ENCODE data around the gene FAM89B.
A peak's percentile ranks its signal among the peaks of the same experiment; 100 is the strongest.

The FAM89B gene

DNA sequence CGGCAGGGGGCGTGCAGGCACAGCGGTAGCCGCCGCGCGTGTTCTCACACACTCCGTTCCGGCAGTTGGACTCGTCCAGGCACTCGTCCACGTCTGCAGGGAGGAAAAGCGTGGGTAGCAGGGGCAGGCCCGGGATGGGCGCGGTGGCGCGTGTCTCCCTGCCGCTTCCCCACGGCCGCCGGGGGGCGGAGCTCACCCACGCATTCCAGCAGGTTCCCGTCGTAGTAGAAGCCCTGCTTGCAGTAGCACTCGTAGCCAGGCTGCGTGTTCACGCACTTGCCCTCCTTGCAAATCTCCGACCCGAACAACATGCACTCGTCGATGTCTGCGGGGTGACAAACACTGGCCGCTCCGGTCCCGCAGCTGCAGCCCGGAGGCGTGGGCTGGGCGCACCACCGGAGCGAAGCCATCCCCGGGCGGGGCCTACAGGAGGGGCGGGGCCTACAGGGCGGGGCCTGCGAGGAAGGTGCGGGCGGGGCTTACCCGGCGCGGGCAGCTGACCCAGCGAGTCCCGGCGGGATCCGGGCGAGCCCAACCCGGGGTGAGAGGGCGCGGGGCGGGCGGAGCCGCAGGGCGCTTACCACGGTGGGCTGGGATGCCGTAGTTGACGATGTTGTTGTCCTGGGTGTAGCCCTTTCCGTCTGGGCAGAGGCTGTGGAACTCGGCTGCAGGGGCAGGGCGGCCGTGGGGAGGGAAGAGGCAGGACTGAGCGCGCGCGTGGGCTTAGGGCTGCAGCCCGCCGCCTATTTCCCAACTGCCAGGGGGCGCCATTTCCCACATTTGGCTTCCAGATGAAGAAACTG lies 31.8 kb upstream of the FAM89B start:
- H3K4me1 ChIP-seq (ENCODE audit: control insufficient read depth, insufficient read depth, low read length), result peaks cover 3% of the 10 kb centered on the region; the same call in 1 of the 2 replicates
- H3K9me3 ChIP-seq (ENCODE audit: control insufficient read depth, insufficient read depth, low read depth, low read length), result no peaks in the 10 kb centered on the region
- H3K4me3 ChIP-seq (ENCODE audit: low read depth, low read length), result peak overlapping the region; percentile 80
- H3K36me3 ChIP-seq (ENCODE audit: control insufficient read depth, insufficient read depth, low read length), result peaks cover 20% of the 10 kb centered on the region
- peaks cover 54% of the 10 kb centered on the region for H3K27me3 ChIP-seq (ENCODE audit: control insufficient read depth, insufficient read depth, low read length)
- H3K9ac ChIP-seq (ENCODE audit: low read length), result peak overlapping the region; percentile 54
- no peak overlapping the region for H3K27ac ChIP-seq (ENCODE audit: low read depth, low read length)

DNA sequence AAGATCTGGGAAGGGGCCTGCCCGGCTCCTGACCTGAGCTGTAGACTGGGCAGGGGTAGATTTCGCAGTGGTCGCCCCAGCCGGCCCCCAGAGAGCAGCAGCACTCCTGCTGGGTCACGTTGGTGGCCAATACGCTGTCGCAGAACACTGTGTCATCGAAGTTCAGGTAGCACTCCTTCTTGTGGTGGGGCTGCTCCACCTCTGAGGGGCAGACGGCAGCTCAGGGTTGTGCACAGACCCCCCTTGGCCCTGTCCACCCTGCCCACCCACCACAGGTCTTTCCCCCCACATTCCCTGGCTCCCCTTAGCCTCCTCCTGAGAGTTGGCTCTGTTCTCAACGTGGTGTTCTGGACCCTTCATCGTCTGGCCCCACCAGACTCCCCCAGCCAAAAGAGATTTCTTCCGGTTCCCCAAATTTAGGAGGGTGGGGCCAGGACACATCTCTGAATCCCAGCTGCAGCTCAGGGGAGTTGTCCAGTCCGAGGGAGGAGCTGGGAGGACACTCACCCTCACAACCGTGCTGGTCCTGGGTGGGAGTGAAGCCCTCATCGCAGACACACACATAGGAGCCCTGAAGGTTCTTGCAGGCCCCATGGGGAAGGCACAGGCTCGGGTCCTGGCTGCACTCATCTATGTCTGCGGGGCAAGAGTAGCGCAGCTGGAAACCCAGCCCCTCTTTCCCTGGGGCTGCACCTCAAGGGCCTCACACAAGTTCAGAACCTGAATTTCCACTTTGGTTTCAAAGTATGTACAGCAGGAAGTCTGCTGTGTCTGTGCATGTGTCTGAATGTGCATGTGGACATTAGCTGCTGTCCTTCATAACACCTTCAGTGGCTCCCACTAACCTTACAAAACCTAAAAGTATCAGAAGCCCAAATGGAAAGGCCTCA lies 31.0 kb upstream of the FAM89B start:
- Histone ChIP-seq H3K9ac (ENCODE audit: low read length) (no peak overlapping the region), H3K36me3 (ENCODE audit: control insufficient read depth, insufficient read depth, low read length) (peaks cover 12% of the 10 kb centered on the region; the same call in 1 of the 2 replicates), H3K9me3 (ENCODE audit: control insufficient read depth, insufficient read depth, low read depth, low read length) (no peaks in the 10 kb centered on the region), H3K27ac (ENCODE audit: low read depth, low read length) (no peak overlapping the region), H3K27me3 (ENCODE audit: control insufficient read depth, insufficient read depth, low read length) (peaks cover 63% of the 10 kb centered on the region), H3K4me3 (ENCODE audit: low read depth, low read length) (peak overlapping the region; percentile 80), H3K4me1 (ENCODE audit: control insufficient read depth, insufficient read depth, low read length) (peaks cover 9% of the 10 kb centered on the region)

- no peaks in the 10 kb centered on the region for H3K9me3 ChIP-seq (ENCODE audit: control insufficient read depth, insufficient read depth, low read depth, low read length)
- peaks cover 72% of the 10 kb centered on the region for H3K27me3 ChIP-seq (ENCODE audit: control insufficient read depth, insufficient read depth, low read length)
- peaks cover 12% of the 10 kb centered on the region for H3K4me1 ChIP-seq (ENCODE audit: control insufficient read depth, insufficient read depth, low read length)
- H3K9ac ChIP-seq (ENCODE audit: low read length), result no peak overlapping the region
- no peak overlapping the region for H3K27ac ChIP-seq (ENCODE audit: low read depth, low read length)
- H3K36me3 ChIP-seq (ENCODE audit: control insufficient read depth, insufficient read depth, low read length), result peaks cover under 1% of the 10 kb centered on the region; the same call in 1 of the 2 replicates
- H3K4me3 ChIP-seq (ENCODE audit: low read depth, low read length), result no peak overlapping the region
These were observed 29.5 kb upstream of the FAM89B start for GRCh38 chr11:65542738-65543390.

GRCh38 chr11:65545853-65546216 lies 26.5 kb upstream of the FAM89B start:
- no peak overlapping the region for H3K9ac ChIP-seq (ENCODE audit: low read length)
- H3K9me3 ChIP-seq (ENCODE audit: control insufficient read depth, insufficient read depth, low read depth, low read length), result no peaks in the 10 kb centered on the region
- H3K27ac ChIP-seq (ENCODE audit: low read depth, low read length), result no peak overlapping the region
- H3K27me3 ChIP-seq (ENCODE audit: control insufficient read depth, insufficient read depth, low read length), result peaks cover 63% of the 10 kb centered on the region
- H3K4me3 ChIP-seq (ENCODE audit: low read depth, low read length), result peak overlapping the region; percentile 74
- peaks cover 12% of the 10 kb centered on the region for H3K4me1 ChIP-seq (ENCODE audit: control insufficient read depth, insufficient read depth, low read length)
- no peaks in the 10 kb centered on the region for H3K36me3 ChIP-seq (ENCODE audit: control insufficient read depth, insufficient read depth, low read length)

- Histone ChIP-seq H3K27me3 (ENCODE audit: control insufficient read depth, insufficient read depth, low read length) (peaks cover 68% of the 10 kb centered on the region), H3K9ac (ENCODE audit: low read length) (no peak overlapping the region), H3K4me1 (ENCODE audit: control insufficient read depth, insufficient read depth, low read length) (peaks cover 11% of the 10 kb centered on the region), H3K36me3 (ENCODE audit: control insufficient read depth, insufficient read depth, low read length) (no peaks in the 10 kb centered on the region), H3K9me3 (ENCODE audit: control insufficient read depth, insufficient read depth, low read depth, low read length) (no peaks in the 10 kb centered on the region), H3K27ac (ENCODE audit: low read depth, low read length) (no peak overlapping the region), H3K4me3 (ENCODE audit: low read depth, low read length) (peak overlapping the region; percentile 74)
These were observed 25.9 kb upstream of the FAM89B start for GRCh38 chr11:65546217-65546958.

DNA sequence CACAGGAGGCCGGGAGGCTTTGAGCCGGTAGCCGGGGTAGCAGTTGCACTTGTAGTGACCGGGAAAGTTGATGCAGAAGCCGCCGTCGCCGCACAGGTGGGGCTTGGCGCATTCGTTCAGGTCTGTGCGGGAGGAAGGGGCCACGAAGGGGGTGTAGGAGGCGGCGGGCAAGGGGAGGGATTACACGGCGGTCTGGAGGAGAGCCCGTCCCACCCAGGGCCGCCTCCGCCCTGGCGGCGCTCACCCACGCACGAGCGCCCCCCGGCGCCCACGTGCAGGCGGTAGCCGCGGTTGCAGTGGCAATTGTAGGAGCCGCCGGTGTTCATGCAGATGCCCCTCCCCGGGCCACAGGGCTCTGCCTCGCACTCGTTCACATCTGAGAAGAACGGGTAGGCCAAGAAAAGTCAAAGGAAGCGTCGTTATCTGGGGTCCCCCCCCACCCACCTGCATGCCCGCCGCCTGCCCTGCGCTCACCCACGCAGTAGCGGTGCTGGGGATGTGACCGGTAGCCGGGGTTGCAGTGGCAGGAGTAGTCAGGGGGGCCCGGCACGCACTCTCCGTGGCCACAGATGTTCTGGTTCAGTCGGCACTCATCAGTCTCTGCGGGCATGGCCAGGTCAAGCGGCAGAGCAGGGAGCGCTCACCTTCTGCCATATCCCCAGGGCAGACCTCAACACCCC lies 24.8 kb upstream of the FAM89B start:
- Histone ChIP-seq H3K9me3 (ENCODE audit: control insufficient read depth, insufficient read depth, low read depth, low read length) (no peaks in the 10 kb centered on the region), H3K4me3 (ENCODE audit: low read depth, low read length) (peak overlapping the region; percentile 28; the same call in 1 of the 2 replicates), H3K36me3 (ENCODE audit: control insufficient read depth, insufficient read depth, low read length) (no peaks in the 10 kb centered on the region), H3K4me1 (ENCODE audit: control insufficient read depth, insufficient read depth, low read length) (peaks cover 18% of the 10 kb centered on the region), H3K27ac (ENCODE audit: low read depth, low read length) (no peak overlapping the region), H3K9ac (ENCODE audit: low read length) (no peak overlapping the region), H3K27me3 (ENCODE audit: control insufficient read depth, insufficient read depth, low read length) (peaks cover 62% of the 10 kb centered on the region)

DNA sequence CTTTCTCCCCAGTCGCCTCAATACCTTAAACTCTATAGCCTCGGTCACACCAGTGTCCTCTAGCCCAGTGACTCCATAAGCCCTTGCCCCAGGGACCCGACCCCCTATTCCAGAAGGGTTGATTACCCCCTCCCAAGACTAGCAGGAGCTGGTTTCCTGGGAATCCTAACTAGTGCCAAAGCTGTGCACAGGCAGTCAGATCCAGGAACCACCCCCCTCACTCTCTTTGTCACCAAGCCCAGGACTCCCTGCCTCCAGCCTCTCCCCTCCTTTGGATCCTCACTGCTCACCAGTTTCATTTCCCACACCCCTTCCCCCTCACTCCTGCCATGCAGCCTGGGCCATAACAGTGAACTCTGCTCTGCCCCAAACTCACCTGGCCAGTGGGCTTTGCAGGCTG lies 23.9 kb upstream of the FAM89B start:
- Histone ChIP-seq H3K27ac (ENCODE audit: low read depth, low read length) (no peak overlapping the region), H3K9ac (ENCODE audit: low read length) (no peak overlapping the region), H3K4me3 (ENCODE audit: low read depth, low read length) (no peak overlapping the region), H3K4me1 (ENCODE audit: control insufficient read depth, insufficient read depth, low read length) (peaks cover 20% of the 10 kb centered on the region), H3K9me3 (ENCODE audit: control insufficient read depth, insufficient read depth, low read depth, low read length) (no peaks in the 10 kb centered on the region), H3K36me3 (ENCODE audit: control insufficient read depth, insufficient read depth, low read length) (no peaks in the 10 kb centered on the region), H3K27me3 (ENCODE audit: control insufficient read depth, insufficient read depth, low read length) (peaks cover 62% of the 10 kb centered on the region)

DNA sequence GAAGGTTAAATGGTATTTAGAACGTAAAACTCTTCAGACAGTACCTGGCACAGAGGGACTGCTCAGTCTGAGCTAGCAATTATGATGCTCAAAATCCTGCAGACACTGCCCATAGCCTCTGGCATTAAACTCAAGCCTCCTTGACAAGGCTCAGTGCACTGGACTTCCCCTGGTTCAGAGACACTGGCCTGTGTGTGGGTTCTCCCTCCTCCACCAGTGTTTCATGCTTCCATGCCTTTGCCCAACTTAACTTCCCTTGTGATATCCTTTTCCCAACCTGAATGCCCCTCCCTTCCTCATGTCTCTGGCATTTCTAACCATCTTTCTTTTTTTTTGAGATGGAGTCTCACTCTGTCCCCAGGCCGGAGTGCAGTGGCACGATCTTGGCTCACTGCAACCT lies 23.2 kb upstream of the FAM89B start:
- Histone ChIP-seq H3K4me1 (ENCODE audit: control insufficient read depth, insufficient read depth, low read length) (peaks cover 23% of the 10 kb centered on the region), H3K36me3 (ENCODE audit: control insufficient read depth, insufficient read depth, low read length) (no peaks in the 10 kb centered on the region), H3K27me3 (ENCODE audit: control insufficient read depth, insufficient read depth, low read length) (peaks cover 61% of the 10 kb centered on the region)

GRCh38 chr11:65551572-65552387 lies 20.6 kb upstream of the FAM89B start:
- Histone ChIP-seq H3K4me3 (ENCODE audit: low read depth, low read length) (no peak overlapping the region), H3K36me3 (ENCODE audit: control insufficient read depth, insufficient read depth, low read length) (no peaks in the 10 kb centered on the region), H3K4me1 (ENCODE audit: control insufficient read depth, insufficient read depth, low read length) (peaks cover 37% of the 10 kb centered on the region), H3K27me3 (ENCODE audit: control insufficient read depth, insufficient read depth, low read length) (peaks cover 49% of the 10 kb centered on the region), H3K9ac (ENCODE audit: low read length) (no peak overlapping the region), H3K9me3 (ENCODE audit: control insufficient read depth, insufficient read depth, low read depth, low read length) (no peaks in the 10 kb centered on the region), H3K27ac (ENCODE audit: low read depth, low read length) (no peak overlapping the region)

More for the DNA sequence above, 23.2 kb upstream of the FAM89B start:
- no peak overlapping the region for H3K9ac ChIP-seq (ENCODE audit: low read length)
- no peaks in the 10 kb centered on the region for H3K9me3 ChIP-seq (ENCODE audit: control insufficient read depth, insufficient read depth, low read depth, low read length)
- H3K4me3 ChIP-seq (ENCODE audit: low read depth, low read length), result no peak overlapping the region
- H3K27ac ChIP-seq (ENCODE audit: low read depth, low read length), result no peak overlapping the region

All from HUES6 (cell line).